RWPE2 (cell line): Measurements from ENCODE around the gene RASAL1.

Experiments
- ATAC-seq: fragments of 200-7000 bp; cut with Tn5 transposase; 3 replicates; pipeline ENCODE4 v1.9.1; 2021; ENCODE audit warnings: low read depth
- DNase-seq: peaks from one replicate; pipeline ENCODE4 v3.0.0-alpha.2; 2020; ENCODE audit warnings: low spot score
- H3K27ac ChIP-seq: fragments of 450-650 bp; 2 replicates; pipeline ENCODE4 v1.5.1; 2017; ENCODE audit warnings: mild to moderate bottlenecking; ENCODE audit not compliant: poor library complexity, severe bottlenecking
- H3K27me3 ChIP-seq: fragments of 250-450 bp; sonication (Bioruptor Pico); 2 replicates; pipeline ENCODE4 v1.5.1; 2021; ENCODE audit warnings: mild to moderate bottlenecking, moderate library complexity; ENCODE audit not compliant: insufficient read depth, poor library complexity, severe bottlenecking
- H3K36me3 ChIP-seq: fragments of 250-450 bp; sonication (Bioruptor Pico); 2 replicates; pipeline ENCODE4 v1.5.1; 2020; ENCODE audit warnings: low read depth, mild to moderate bottlenecking, moderate library complexity
- H3K4me1 ChIP-seq: fragments of 250-450 bp; sonication (Bioruptor Pico); 2 replicates; pipeline ENCODE4 v1.5.1; 2021; ENCODE audit warnings: mild to moderate bottlenecking, moderate library complexity; ENCODE audit not compliant: insufficient read depth, poor library complexity, severe bottlenecking
- H3K4me3 ChIP-seq: fragments of 250-450 bp; sonication (Bioruptor Pico); 2 replicates; pipeline ENCODE4 v1.5.1; 2021; ENCODE audit warnings: mild to moderate bottlenecking, moderate library complexity; ENCODE audit not compliant: severe bottlenecking
- H3K9me3 ChIP-seq: fragments of 250-450 bp; sonication (Bioruptor Pico); 2 replicates; pipeline ENCODE4 v1.5.1; 2021; ENCODE audit warnings: mild to moderate bottlenecking, moderate library complexity; ENCODE audit not compliant: severe bottlenecking
- TF ChIP-seq, protein P1 (sequence below): fragments of 450-650 bp; IDR thresholded peaks from one replicate; pipeline ENCODE4 v1.5.1; 2017; ENCODE audit warnings: mild to moderate bottlenecking, moderate library complexity; ENCODE audit not compliant: poor library complexity, severe bottlenecking

RASAL1 gene

DNA sequence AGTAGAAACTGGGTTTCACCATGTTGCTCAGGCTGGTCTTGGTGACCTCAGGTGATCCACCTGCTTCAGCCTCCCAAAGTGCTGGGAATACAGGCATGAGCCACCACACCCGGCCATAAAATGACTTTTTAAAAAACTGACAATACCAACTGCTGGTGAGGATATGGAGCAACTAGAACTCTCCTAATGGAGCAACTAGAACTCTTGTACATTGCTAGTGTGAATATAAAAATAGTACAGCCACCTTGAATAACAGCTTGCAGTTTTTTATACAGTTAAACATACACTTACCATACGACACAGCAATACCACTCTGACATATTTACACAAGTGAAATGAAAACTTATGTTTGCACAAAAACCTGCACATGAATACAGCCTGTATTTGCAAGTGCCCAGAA, 11.4 kb upstream of the RASAL1 start:
- Histone ChIP-seq H3K9me3 (no peaks in the 10 kb centered on the region), H3K36me3 (no peaks in the 10 kb centered on the region), H3K4me1 (no peaks in the 10 kb centered on the region), H3K27ac (no peak overlapping the region), H3K4me3 (no peak overlapping the region), H3K27me3 (no peaks in the 10 kb centered on the region)
- ATAC-seq, result no peak
- DNase-seq, result no peak
- TF ChIP-seq, protein P1, sequence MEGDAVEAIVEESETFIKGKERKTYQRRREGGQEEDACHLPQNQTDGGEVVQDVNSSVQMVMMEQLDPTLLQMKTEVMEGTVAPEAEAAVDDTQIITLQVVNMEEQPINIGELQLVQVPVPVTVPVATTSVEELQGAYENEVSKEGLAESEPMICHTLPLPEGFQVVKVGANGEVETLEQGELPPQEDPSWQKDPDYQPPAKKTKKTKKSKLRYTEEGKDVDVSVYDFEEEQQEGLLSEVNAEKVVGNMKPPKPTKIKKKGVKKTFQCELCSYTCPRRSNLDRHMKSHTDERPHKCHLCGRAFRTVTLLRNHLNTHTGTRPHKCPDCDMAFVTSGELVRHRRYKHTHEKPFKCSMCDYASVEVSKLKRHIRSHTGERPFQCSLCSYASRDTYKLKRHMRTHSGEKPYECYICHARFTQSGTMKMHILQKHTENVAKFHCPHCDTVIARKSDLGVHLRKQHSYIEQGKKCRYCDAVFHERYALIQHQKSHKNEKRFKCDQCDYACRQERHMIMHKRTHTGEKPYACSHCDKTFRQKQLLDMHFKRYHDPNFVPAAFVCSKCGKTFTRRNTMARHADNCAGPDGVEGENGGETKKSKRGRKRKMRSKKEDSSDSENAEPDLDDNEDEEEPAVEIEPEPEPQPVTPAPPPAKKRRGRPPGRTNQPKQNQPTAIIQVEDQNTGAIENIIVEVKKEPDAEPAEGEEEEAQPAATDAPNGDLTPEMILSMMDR, result no peak

DNA sequence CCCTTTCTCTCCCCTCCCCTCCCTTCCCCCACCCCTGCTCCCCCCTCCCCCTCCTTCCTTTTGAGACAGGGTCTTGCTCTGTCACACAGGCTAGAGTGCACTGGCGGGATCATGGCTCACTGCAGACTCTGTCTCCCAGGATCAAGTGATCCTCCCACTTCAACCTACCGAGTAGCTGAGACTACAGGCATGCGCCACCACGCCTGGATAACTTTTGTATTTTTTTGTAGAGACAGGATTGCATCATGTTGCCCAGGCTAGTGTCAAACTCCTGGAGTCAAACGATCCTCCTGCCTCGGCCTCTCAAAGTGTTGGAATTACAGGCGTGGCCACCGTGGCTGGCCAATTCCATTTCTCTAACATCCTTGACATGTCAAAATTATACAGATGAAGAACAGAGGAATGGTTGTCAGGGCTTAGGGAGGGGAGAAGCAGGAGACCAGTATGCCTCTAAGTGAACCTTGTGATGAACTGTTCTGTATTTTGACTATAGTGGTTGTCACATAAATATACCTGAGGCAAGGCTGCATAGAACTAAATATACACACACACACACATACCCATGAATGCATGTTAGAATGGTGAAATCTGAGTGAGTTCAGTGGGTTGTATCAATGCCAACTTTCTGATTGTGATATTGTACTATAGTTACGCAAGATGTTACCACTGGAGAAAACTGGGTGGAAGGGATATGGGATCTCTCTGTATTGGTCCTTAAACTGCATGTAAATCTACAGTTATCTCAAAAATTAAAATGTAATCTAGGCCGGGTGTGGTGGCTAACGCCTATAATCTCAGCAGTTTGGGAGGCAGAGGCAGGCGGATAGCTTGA, 10.4 kb upstream of the RASAL1 start:
- H3K9me3 ChIP-seq, result no peaks in the 10 kb centered on the region
- no peaks in the 10 kb centered on the region for H3K4me1 ChIP-seq
- TF ChIP-seq, protein P1, result no peak
- no peak overlapping the region for H3K4me3 ChIP-seq
- ATAC-seq, result no peak
- no peaks in the 10 kb centered on the region for H3K27me3 ChIP-seq
- no peak overlapping the region for H3K27ac ChIP-seq
- H3K36me3 ChIP-seq, result no peaks in the 10 kb centered on the region
- no peak for DNase-seq

DNA sequence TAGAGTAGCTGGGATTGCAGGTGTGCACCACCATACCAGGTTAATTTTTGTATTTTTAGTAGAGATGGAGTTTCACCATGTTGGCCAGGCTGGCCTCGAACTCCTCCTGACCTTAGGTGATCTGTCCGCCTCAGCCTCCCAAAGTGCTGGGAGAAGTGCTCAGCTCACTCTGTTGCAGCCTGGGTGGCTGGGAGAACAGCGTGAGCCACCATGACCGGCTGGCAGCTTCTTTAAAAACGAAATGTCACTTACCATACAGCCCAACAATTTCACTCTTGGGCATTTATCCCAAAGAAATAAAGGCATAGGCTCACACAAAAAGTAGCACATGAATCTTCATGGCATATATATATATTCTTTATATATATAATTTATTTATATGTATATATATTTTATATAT, 9.2 kb upstream of the RASAL1 start:
- Histone ChIP-seq H3K4me3 (no peak overlapping the region), H3K9me3 (no peaks in the 10 kb centered on the region), H3K27ac (no peak overlapping the region), H3K36me3 (no peaks in the 10 kb centered on the region), H3K4me1 (no peaks in the 10 kb centered on the region), H3K27me3 (no peaks in the 10 kb centered on the region)
- ATAC-seq, result no peak
- no peak for DNase-seq
- TF ChIP-seq, protein P1, result no peak

DNA sequence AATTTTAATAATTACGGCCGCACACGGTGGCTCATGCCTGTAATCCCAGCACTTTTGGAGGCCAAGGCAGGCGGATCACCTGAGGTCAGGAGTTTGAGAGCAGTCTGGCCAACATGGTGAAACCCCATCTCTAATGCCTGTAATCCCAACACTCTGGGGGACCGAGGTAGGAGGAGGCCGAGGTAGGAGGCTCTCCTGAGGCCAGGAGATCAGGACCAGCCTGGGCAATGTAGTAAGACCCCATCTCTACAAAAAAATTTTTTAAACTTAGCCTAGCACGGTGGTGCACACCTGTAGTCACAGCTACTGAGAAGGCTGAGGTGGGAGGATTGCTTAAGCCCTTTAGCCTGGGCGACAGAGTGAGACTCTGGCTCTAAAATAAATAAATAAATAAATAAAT, 8.4 kb upstream of the RASAL1 start:
- H3K36me3 ChIP-seq, result no peaks in the 10 kb centered on the region
- no peaks in the 10 kb centered on the region for H3K27me3 ChIP-seq
- H3K4me3 ChIP-seq, result no peak overlapping the region
- no peak for ATAC-seq
- H3K27ac ChIP-seq, result no peak overlapping the region
- TF ChIP-seq, protein P1, result no peak
- no peak for DNase-seq
- no peaks in the 10 kb centered on the region for H3K4me1 ChIP-seq
- H3K9me3 ChIP-seq, result no peaks in the 10 kb centered on the region

DNA sequence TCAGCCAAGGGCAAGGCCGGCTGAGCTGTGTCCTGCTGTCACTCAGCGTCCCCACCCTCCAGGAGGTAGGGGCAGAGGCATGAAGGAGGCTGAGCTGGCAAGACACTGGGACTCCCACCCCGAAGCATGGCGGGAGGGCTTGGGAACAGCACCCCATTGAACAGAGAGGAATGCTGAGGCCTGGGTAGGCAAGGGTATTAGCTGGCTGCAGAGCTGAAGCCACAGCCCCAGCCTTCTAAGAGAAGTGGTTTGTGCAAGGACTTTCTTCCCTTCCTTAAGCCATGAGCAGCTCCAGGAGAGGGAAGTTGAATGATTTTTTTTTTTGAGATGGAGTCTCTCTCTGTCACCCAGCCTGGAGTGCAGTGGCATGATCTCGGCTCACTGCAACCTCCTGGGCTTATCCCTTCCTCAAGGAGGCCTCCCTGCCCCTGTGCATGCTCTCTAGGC, 7.3 kb upstream of the RASAL1 start:
- DNase-seq, result no peak
- Histone ChIP-seq H3K4me1 (no peaks in the 10 kb centered on the region), H3K4me3 (no peak overlapping the region), H3K9me3 (no peaks in the 10 kb centered on the region), H3K27ac (no peak overlapping the region), H3K27me3 (no peaks in the 10 kb centered on the region), H3K36me3 (no peaks in the 10 kb centered on the region)
- TF ChIP-seq, protein P1, result no peak
- ATAC-seq, result no peak
